Superior temporal gyrus (tissue), 1 donor: ENCODE measurements around the gene SMIM21.

Source experiments
- DNase-seq: peaks from one replicate; pipeline ENCODE4 v3.0.0-alpha.2; 2016; ENCODE audit errors: extremely low spot score

The SMIM21 gene

GRCh38 chr18:75427603-75428002 lies at the start of gene SMIM21:
SMIM21 (minus strand) TSS chr18:75427703; CDS start chr18:75427563, 140 bp downstream.
- DNase-seq: no peak

GRCh38 chr18:75475228-75475627 lies 47.7 kb upstream of the SMIM21 start:
- no peak for DNase-seq

- no peak for DNase-seq
Observed at GRCh38 chr18:75474332-75474731, 46.8 kb upstream of the SMIM21 start.

GRCh38 chr18:75473316-75473715 lies 45.8 kb upstream of the SMIM21 start:
- no peak for DNase-seq

- DNase-seq: no peak
Observed at GRCh38 chr18:75472906-75473305, 45.4 kb upstream of the SMIM21 start.

GRCh38 chr18:75472396-75472795 lies 44.9 kb upstream of the SMIM21 start:
- no peak for DNase-seq

- DNase-seq: no peak
Observed at GRCh38 chr18:75471850-75472249, 44.3 kb upstream of the SMIM21 start.

GRCh38 chr18:75467851-75468250 lies 40.3 kb upstream of the SMIM21 start:
- DNase-seq: no peak

GRCh38 chr18:75467281-75467795 lies 39.8 kb upstream of the SMIM21 start:
- no peak for DNase-seq

GRCh38 chr18:75464356-75464755 lies 36.9 kb upstream of the SMIM21 start:
- DNase-seq: no peak

- no peak for DNase-seq
Observed at GRCh38 chr18:75462178-75462832, 34.8 kb upstream of the SMIM21 start.

GRCh38 chr18:75456199-75456631 lies 28.7 kb upstream of the SMIM21 start:
- no peak for DNase-seq

GRCh38 chr18:75455249-75456198 lies 28.0 kb upstream of the SMIM21 start:
- no peak for DNase-seq

GRCh38 chr18:75454022-75454795 lies 26.7 kb upstream of the SMIM21 start:
- DNase-seq: no peak

- DNase-seq: no peak
Observed at GRCh38 chr18:75450906-75451305, 23.4 kb upstream of the SMIM21 start.

- DNase-seq: no peak
Observed at GRCh38 chr18:75441896-75442295, 14.4 kb upstream of the SMIM21 start.

GRCh38 chr18:75439348-75439747 lies 11.8 kb upstream of the SMIM21 start:
- DNase-seq: no peak

- DNase-seq: no peak
Observed at GRCh38 chr18:75438891-75439290, 11.4 kb upstream of the SMIM21 start.

- no peak for DNase-seq
Observed at GRCh38 chr18:75437979-75438378, 10.5 kb upstream of the SMIM21 start.

- DNase-seq: no peak
Observed at GRCh38 chr18:75433098-75433497, 5.6 kb upstream of the SMIM21 start.

GRCh38 chr18:75429975-75430374 lies 2.5 kb upstream of the SMIM21 start:
- no peak for DNase-seq

- DNase-seq: no peak
Observed at GRCh38 chr18:75428490-75428889, 987 bp upstream of the SMIM21 start.
